Endothelial cell of umbilical vein (primary cell): ENCODE data around the gene ADAM11. TPM values are rescaled to one million over a fixed set of nuclear protein-coding genes. Genes with fewer than 3 reads are reported as not detected.

Source experiments
- BruUV-seq: library from RNA; stranded (reverse); fragments of 400-500 nt; replicated peaks from 2 replicates; lab custom pipeline; 2021; lab: Mats Ljungman, UMichigan
- CTCF ChIA-PET: fragments of 300-600, 350-600 bp; sonication (Branson Sonifier 250); formaldehyde crosslinking; loops from one replicate; lab custom pipeline; 2021; ENCODE audit warnings: antibody characterized with exemption, inconsistent platforms; lab: Charles Lee
- POLR2A ChIA-PET: fragments of 300-600, 350-600 bp; sonication (Branson Sonifier 250); formaldehyde crosslinking; loops from one replicate; lab custom pipeline; 2021; ENCODE audit warnings: antibody characterized with exemption, inconsistent platforms; lab: Charles Lee
- DNase-seq: peaks from one replicate; pipeline ENCODE4 v3.0.0-alpha.2; 2011; ENCODE audit warnings: low read depth, low spot score
- FAIRE-seq: peaks from 2 replicates; lab custom pipeline; 2011; peaks lifted over from hg19 to GRCh38; lab: Jason Lieb, UNC
- H2AFZ ChIP-seq: 2 replicates; pipeline ENCODE4 v1.6.0; 2012; ENCODE audit warnings: low read depth, low read length, control low read depth, inconsistent platforms
- H3K27ac ChIP-seq: 2 replicates; pipeline ENCODE4 v1.5.1; 2011; ENCODE audit warnings: low read depth, mild to moderate bottlenecking, control low read depth, low read length, moderate library complexity; ENCODE audit not compliant: insufficient read depth
- H3K27me3 ChIP-seq, 2 experiments: 2 replicates each; pipeline versions ENCODE4 v1.6.0 to v1.6.1; 2011; ENCODE audit warnings: low read length in 2 of 2, mixed read lengths in 1 of 2; ENCODE audit not compliant: control insufficient read depth in 2 of 2, insufficient read depth in 2 of 2
- H3K36me3 ChIP-seq, 2 experiments: 2 replicates in 1 of 2; 3 replicates in 1 of 2; pipeline ENCODE4 v1.5.1; 2011; ENCODE audit warnings: low read length in 2 of 2, mild to moderate bottlenecking in 1 of 2, moderate library complexity in 1 of 2; ENCODE audit not compliant: control insufficient read depth in 2 of 2, insufficient read depth in 2 of 2; ENCODE audit errors: extremely low read depth in 1 of 2
- H3K4me1 ChIP-seq: 3 replicates; pipeline ENCODE4 v1.5.1; 2011; ENCODE audit warnings: mild to moderate bottlenecking, low read length; ENCODE audit not compliant: control insufficient read depth, insufficient read depth; ENCODE audit errors: extremely low read depth
- H3K4me2 ChIP-seq: 2 replicates; pipeline ENCODE4 v1.6.1; 2011; ENCODE audit warnings: low read length, control low read depth, mixed read lengths; ENCODE audit not compliant: insufficient read depth
- H3K4me3 ChIP-seq, 3 experiments: fragments of 200-600 bp in 1 of 3; sonication (generic), shearing (Covaris generic) in 1 of 3; replicated peaks in 1 of 3; 2 replicates each; pipeline ENCODE4 v1.5.1; 2011 to 2016; ENCODE audit warnings: control low read depth in 3 of 3, low read length in 3 of 3, mild to moderate bottlenecking in 2 of 3, inconsistent platforms in 1 of 3, low read depth in 1 of 3, moderate library complexity in 1 of 3; ENCODE audit not compliant: insufficient read depth in 1 of 3
- H3K79me2 ChIP-seq: 2 replicates; pipeline ENCODE4 v1.6.0; 2012; ENCODE audit warnings: low read length, inconsistent platforms; ENCODE audit not compliant: control insufficient read depth, insufficient read depth
- H3K9ac ChIP-seq: replicated peaks from 2 replicates; pipeline ENCODE3; 2011; ENCODE audit warnings: low read length, control low read depth; ENCODE audit not compliant: insufficient read depth; ENCODE audit errors: extremely low read depth
- H3K9me1 ChIP-seq: replicated peaks from 3 replicates; pipeline ENCODE4 v1.6.0; 2011; ENCODE audit warnings: mild to moderate bottlenecking, low read length; ENCODE audit not compliant: control insufficient read depth, insufficient read depth; ENCODE audit errors: extremely low read depth
- H3K9me3 ChIP-seq: replicated peaks from 2 replicates; pipeline ENCODE4 v1.5.1; 2012; ENCODE audit warnings: low read length, inconsistent platforms; ENCODE audit not compliant: control insufficient read depth, insufficient read depth
- H4K20me1 ChIP-seq: replicated peaks from 2 replicates; pipeline ENCODE3; 2011; ENCODE audit warnings: mild to moderate bottlenecking, low read length; ENCODE audit not compliant: control insufficient read depth, insufficient read depth; ENCODE audit errors: extremely low read depth
- CTCF ChIP-seq, 2 donors: IDR thresholded peaks; 1 replicate in 1 of 2; 2 replicates in 1 of 2; pipeline ENCODE4 v1.5.1; 2011; ENCODE audit warnings: low read length in 2 of 2, mild to moderate bottlenecking in 2 of 2, moderate library complexity in 2 of 2, control low read depth in 1 of 2, inconsistent platforms in 1 of 2, low read depth in 1 of 2; ENCODE audit not compliant: insufficient read depth in 1 of 2; ENCODE audit errors: extremely low read depth in 1 of 2
- EZH2 ChIP-seq: IDR thresholded peaks from 2 replicates; pipeline ENCODE4 v1.6.1; 2012; ENCODE audit warnings: borderline replicate concordance, low read depth, mild to moderate bottlenecking, moderate library complexity, low read length, inconsistent platforms; ENCODE audit not compliant: severe bottlenecking
- FOS ChIP-seq: IDR thresholded peaks from 2 replicates; pipeline ENCODE4 v1.6.1; 2011; ENCODE audit warnings: mild to moderate bottlenecking, low read length, moderate library complexity, borderline replicate concordance; ENCODE audit not compliant: insufficient read depth
- JUN ChIP-seq: IDR thresholded peaks from 2 replicates; pipeline ENCODE4 v1.6.1; 2011; ENCODE audit warnings: borderline replicate concordance, low read depth; ENCODE audit not compliant: insufficient read length, insufficient read depth
- POLR2AphosphoS5 ChIP-seq: IDR thresholded peaks from 2 replicates; pipeline ENCODE4 v1.6.1; 2012; ENCODE audit warnings: low read depth, mild to moderate bottlenecking, control low read depth, low read length, moderate library complexity; ENCODE audit not compliant: insufficient read depth
- dilution Hi-C: fragments of 300-500 bp; cut with MboI; formaldehyde crosslinking; loops from one replicate; pipeline ENCODE4 v1.15.0; 2019; ENCODE audit warnings: low sequenced_read_pairs; ENCODE audit not compliant: extremely low pct_ligation_motif_present
- intact Hi-C: fragments of 100-400 bp; cut with micrococcal nuclease; formaldehyde crosslinking; loops from one replicate; pipeline ENCODE4 v1.10.0; 2022
- polyA plus RNA-seq, 4 experiments: library from polyadenylated mRNA; depleted of rRNA in 3 of 4; stranded (reverse) in 3 of 4; unstranded in 1 of 4; fragments of >200 nt; gene quantifications; 2 replicates each; pipeline versions ENCODE4 v1.2.1 to v1.2.3, GENCODE V29; 2011 to 2012; ENCODE audit warnings: missing spikeins in 1 of 4
- small RNA-seq: library from RNA; depleted of rRNA; stranded (forward); fragments of <200 nt; gene quantifications from one replicate; pipeline ENCODE3, GENCODE V24; 2012; ENCODE audit warnings: low replicate concordance, low read depth; ENCODE audit not compliant: insufficient read depth, insufficient read length
- total RNA-seq: library from RNA; stranded (reverse); gene quantifications from 2 replicates; pipeline ENCODE4 v1.2.3, GENCODE V29; 2021

ADAM11 gene
- total and polyA plus RNA-seq, 2 donors (not counting 3 experiments of a cell fraction or from before 2014, with no cell fraction given): 0.71 to 1.1 TPM

- Histone ChIP-seq H3K36me3 (no peaks in the 10 kb centered on the region), H3K4me3 (no peak overlapping the region), H3K79me2 (peaks cover 30% of the 10 kb centered on the region), H3K4me1 (peaks cover 7% of the 10 kb centered on the region), H3K4me2 (no peak overlapping the region), H3K27me3 (no peaks in the 10 kb centered on the region), H2AFZ (no peak overlapping the region), H3K9me3 (no peaks in the 10 kb centered on the region), H3K9ac (no peak overlapping the region), H3K27ac (no peak overlapping the region), H3K9me1 (no peaks in the 10 kb centered on the region), H4K20me1 (no peaks in the 10 kb centered on the region)
- BruUV-seq: no TSS peak
- POLR2A ChIA-PET: interaction anchor here (1.0 kb wide), 1 partner anchor 37 kb away, joined by 3 read pairs; no protein-coding TSS in a partner anchor
- dilution Hi-C loops (no loop called here), intact Hi-C loops (no loop called here)
- DNase-seq (no peak), FAIRE-seq (no peak)
- CTCF ChIA-PET: interaction anchor here (0.9 to 6.8 kb wide), 11 partner anchors 8 to 59 kb away, joined by 3 to 78 read pairs (median 4); no protein-coding TSS in a partner anchor
- no peak for TF ChIP-seq EZH2
- TF ChIP-seq POLR2AphosphoS5: no peak
- TF ChIP-seq JUN: no peak
- no peak for TF ChIP-seq FOS
- no peak for TF ChIP-seq CTCF (IDR thresholded peaks at IDR 0.05; ENCODE audit: extremely low read depth in 1 of 2, insufficient read depth in 1 of 2, low read depth in 1 of 2, low read length in 2 of 2)
Observed at GRCh38 chr17:44831371-44831770, 72.6 kb downstream of the ADAM11 start.

Small RNA genes within 50 kb of the gene (small RNA-seq; reads per million reads assigned to genes)
- not detected for gene RN7SL819P

Other genes starting within 250 kb of the ADAM11 start
- gene FZD2, start 201.5 kb upstream of the ADAM11 start, total RNA-seq: 4.4 and 5.8 TPM in 2 replicates
- gene FZD2, start 201.5 kb upstream of the ADAM11 start, polyA plus RNA-seq: 14.0 and 18.2 TPM in 2 replicates
- 0.46 TPM in 1 of 2 replicates, not detected in the other for gene MEIOC, start 102.5 kb upstream of the ADAM11 start, total RNA-seq
- gene MEIOC, start 102.5 kb upstream of the ADAM11 start, polyA plus RNA-seq: 0.08 and 0.19 TPM in 2 replicates
- gene CCDC43, start 69.2 kb upstream of the ADAM11 start, total RNA-seq: 31.7 and 36.3 TPM in 2 replicates
- 3.6 and 5.9 TPM in 2 replicates for gene CCDC43, start 69.2 kb upstream of the ADAM11 start, polyA plus RNA-seq
- gene DBF4B, start 50.3 kb upstream of the ADAM11 start, total RNA-seq: 25.9 and 26.2 TPM in 2 replicates
- 12.5 and 13.9 TPM in 2 replicates for gene DBF4B, start 50.3 kb upstream of the ADAM11 start, polyA plus RNA-seq
- 35.9 and 39.7 TPM in 2 replicates for gene GJC1, start 71.3 kb downstream of the ADAM11 start, total RNA-seq
- 11.9 and 13.8 TPM in 2 replicates for gene GJC1, start 71.3 kb downstream of the ADAM11 start, polyA plus RNA-seq
- gene HIGD1B, start 88.9 kb downstream of the ADAM11 start, total RNA-seq: not detected in 2 replicates
- not detected in 2 replicates for gene HIGD1B, start 88.9 kb downstream of the ADAM11 start, polyA plus RNA-seq
- gene EFTUD2, start 140.5 kb downstream of the ADAM11 start, total RNA-seq: 170 and 171 TPM in 2 replicates
- 118 and 125 TPM in 2 replicates for gene EFTUD2, start 140.5 kb downstream of the ADAM11 start, polyA plus RNA-seq
- gene GFAP, start 156.5 kb downstream of the ADAM11 start, total RNA-seq: 0.42 TPM in 1 of 2 replicates, not detected in the other
- 0.07 and 0.16 TPM in 2 replicates for gene GFAP, start 156.5 kb downstream of the ADAM11 start, polyA plus RNA-seq
- gene KIF18B, start 188.8 kb downstream of the ADAM11 start, total RNA-seq: 48.4 and 50.3 TPM in 2 replicates
- 24.5 and 25.2 TPM in 2 replicates for gene KIF18B, start 188.8 kb downstream of the ADAM11 start, polyA plus RNA-seq
- gene C1QL1, start 209.3 kb downstream of the ADAM11 start, total RNA-seq: 0.35 TPM in 2 replicates
- 0.72 and 0.75 TPM in 2 replicates for gene C1QL1, start 209.3 kb downstream of the ADAM11 start, polyA plus RNA-seq